Inferior parietal cortex (tissue), 1 donor: ENCODE results near the gene NFIB.

ENCODE experiments used
- DNase-seq: peaks from one replicate; pipeline ENCODE4 v3.0.0-alpha.2; 2016; ENCODE audit errors: extremely low spot score

Gene NFIB

DNA sequence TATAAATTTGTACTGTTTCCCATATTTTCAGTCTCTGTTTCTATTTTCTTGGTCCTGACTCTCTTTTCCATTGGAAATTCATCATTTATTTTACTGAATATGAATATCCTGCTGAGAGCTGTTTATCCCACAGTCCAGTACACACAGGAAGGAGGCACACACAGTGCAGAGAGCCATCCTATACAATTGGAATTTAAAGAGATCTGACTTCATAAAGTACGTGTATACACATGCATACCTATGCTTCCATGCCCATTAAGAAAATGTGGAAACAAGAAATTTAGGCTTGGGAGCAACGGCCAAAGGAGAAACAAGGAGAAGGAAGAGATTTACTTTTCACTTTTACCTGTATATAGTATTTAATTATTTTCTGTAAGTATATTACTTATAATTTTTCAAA is 99.2 kb downstream of the NFIB start:
- no peak for DNase-seq

DNA sequence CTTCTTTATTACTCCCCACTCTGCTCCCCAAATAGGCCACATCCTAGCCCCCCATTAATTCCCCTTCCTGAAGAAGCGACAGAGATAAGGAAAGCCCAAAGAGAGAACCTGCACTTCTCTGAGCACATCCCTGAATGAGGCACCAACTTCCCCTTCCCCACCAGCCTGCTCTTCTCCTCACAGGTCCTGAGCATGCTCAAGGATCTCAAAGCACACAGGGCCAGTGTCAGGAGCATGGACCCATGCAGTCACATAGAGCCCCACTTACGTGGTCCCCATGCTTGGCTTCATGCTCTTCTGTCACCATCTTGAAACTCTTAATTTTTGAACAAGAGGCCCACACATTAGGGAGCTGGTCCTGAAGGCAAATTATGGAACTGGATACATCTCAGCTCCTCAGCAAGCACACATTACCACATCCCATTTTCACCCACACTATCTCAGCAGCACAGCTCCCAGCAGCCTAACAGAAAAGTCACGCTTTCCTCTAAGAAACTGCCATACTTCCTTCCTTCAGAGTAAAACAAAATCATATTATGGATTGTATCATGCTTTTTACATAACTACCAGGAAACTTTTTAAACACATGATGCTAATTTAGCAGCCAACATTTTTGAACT is 99.8 kb downstream of the NFIB start:
- DNase-seq: no peak

DNA sequence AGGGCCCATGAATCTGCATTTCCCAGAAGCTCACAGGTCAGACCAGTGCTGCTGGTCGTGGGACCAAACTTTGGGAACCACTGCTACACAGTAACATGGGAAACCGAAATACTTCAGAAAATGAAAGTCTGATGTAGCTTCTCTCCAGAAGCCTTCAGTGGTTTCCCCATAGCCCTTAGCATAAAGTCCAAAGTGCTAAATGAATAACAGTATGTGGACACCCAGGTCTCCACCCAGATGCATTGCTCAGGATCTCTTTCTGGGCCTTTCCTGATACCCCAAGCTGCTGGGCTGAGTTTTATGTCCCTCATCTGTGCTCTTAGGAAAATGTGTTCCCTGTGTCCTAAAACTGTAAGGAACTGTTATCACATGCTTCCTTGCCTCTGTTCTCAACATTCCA is 100.4 kb downstream of the NFIB start:
- no peak for DNase-seq

DNA sequence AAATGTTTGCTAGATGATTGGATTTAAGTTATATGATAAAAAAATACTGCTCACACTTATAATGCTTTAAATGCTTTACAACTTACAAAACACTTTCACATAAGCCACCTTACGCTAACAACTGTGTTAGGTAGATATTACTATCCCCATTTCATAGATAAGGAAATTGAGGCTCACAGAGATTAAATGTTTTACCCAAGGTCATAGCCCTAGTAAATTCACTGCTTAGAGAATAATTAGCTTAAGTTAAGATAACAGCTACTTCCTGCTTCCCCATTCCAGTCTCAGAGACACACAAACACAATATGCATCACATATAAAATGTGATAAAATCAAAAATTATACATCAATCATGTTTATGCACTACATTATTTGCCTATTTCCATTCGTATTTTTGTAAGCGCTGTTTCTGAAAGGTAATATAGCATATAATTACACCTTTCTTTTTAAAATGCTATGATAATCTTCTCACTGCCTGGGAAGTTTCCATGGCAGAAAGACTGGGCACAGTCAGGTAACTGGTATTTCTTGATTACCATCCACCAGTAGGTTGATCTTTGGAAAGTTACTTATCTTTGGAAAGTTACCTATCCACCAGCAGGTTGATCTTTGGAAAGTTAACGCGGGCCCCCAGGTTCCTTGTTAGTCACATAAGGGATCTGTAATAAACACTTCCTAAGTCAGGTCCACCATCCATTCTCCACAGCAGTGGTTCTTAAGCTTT is 101.1 kb downstream of the NFIB start:
- DNase-seq: no peak

DNA sequence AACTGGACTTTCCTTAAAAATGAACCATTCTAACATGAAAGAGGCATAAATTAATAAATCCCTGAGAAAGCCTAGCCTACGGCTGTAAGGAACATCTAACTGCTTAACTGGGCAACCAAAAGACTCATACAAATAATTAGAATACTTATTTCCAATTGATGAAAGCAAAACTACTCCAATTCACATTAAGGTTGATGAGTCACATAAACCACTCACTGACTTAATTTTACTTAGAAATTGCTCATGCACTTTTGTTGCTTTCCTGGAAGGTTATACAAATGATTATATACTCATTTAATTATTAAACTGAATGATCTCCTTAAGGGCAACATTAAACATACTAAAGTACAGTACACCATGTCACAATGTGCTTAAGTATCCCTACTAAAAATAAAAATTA is 101.9 kb downstream of the NFIB start:
- no peak for DNase-seq

DNA sequence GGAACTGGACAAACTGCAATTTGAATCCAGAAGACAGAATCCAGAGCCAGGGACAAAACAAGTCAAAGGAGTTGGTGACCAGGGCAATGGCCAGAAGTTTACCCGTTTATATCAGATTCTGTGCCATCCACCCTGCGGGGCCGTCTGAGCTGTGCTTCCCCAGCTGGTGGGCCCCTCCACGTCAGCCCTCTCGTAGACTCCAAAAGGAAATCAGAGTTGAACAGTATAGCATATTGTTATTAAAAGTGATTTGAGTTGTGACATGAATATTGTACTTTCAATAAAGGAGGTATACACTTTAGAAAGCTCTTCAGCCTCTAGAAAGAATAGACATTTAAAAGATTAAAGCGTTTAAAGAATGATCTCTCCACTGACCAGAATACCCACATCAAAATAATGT is 102.4 kb downstream of the NFIB start:
- DNase-seq: no peak

DNA sequence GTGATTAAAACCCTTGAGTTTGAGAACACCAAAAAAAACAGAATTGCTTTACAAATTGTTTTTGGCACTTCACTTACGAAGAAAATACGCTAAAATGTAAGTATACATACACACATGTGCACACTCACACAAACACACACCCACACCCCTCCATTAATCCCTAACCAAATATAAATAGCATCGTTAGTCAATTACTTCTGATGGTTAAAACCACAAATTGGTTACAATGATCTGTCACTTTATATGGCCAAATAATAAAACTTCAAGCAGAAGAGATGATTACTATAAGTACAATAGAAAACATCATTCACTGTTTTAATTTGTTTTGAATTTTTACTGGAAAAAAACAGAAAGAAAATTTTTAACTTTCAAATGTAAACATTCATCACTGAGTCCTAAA is 103.5 kb downstream of the NFIB start:
- no peak for DNase-seq

DNA sequence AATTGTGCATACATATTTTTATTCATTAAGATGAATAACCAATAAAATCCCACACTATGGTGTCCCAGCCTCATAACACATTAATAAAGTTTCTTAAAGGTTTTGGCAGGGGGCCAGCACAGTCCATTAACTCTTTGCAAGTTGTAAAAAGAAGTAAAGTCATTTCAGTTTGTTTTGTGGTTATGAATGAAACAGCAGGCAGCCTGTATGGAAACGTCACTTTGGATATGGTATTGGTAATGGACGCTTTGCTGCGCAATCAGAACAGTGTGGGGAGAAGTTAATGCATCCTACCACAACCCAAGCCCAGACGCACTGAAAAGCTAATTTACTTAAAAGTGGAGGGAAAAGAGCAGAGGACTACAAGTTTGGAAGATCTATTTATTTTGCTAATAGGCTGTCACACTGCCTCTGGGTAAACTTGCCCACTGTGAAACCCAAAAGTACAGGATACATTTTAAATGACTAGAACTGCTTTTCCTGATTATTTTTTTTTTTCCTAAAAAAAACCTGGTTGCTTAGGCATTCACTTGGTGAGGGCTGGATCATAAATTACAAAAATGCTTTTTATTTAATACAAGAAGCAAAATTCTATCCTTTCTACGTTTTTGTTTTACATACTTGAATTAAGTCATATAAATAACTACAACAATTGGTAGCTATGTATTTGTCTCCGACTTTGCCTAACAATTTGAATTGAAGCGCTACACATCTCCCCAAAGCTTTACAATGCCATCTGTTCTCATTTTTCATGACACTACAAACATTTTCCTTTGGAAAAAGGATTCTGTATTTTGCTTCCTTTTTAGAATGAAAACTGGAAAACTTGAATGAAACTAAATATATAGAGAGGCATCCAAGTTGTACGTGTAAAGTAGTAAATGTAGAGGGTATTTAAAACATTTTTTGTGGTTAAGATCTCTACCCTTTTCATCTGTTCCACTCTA is 104.3 kb downstream of the NFIB start:
- DNase-seq: no peak

DNA sequence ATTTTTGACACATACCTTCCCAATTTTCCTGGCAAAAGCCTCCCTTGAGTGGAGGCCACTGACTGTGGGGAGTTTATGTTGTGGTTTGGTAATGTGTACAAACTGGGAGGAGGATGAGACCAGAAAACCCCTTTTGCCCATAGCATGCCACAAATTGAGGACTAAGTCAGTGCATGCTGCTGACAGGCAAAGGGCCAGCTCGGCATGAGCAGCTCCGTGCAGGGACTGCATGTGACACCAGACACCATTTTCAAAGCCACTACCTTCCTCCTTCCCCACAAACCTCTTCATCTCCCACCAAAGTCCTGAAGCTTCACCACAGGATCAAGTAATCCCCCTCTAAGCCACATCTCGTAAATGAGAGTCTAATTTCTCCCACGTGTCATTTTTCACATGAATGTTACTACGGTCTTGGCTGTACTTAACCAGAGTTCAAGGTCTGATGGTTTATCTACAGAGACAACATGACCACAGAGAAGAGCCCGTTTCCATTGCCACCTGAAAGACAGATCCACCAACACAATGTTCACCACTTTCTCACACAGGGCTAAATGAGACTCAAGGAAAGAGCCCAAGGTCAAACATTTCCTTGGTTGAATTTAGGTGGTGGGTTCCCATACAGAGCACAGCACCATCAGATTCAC is 106.5 kb downstream of the NFIB start:
- DNase-seq: no peak

DNA sequence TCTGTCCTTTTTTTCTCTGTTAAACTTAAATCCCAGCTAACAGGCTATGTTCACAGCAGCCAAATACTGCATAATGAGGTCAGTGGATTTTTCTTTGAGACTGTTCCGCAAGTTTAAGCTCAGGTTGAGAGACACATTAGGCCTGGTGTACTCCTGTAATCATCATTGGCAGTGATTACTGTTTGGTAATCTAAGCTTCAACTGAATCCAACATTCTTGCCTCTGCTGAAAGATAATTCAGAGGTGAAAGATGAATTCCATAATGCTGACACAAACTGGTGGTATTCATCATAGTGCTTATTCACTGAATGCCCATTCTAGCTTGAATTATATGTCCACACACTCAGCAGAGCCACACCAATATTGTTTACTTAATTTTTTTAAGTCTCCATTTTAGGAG is 108.5 kb downstream of the NFIB start:
- no peak for DNase-seq

DNA sequence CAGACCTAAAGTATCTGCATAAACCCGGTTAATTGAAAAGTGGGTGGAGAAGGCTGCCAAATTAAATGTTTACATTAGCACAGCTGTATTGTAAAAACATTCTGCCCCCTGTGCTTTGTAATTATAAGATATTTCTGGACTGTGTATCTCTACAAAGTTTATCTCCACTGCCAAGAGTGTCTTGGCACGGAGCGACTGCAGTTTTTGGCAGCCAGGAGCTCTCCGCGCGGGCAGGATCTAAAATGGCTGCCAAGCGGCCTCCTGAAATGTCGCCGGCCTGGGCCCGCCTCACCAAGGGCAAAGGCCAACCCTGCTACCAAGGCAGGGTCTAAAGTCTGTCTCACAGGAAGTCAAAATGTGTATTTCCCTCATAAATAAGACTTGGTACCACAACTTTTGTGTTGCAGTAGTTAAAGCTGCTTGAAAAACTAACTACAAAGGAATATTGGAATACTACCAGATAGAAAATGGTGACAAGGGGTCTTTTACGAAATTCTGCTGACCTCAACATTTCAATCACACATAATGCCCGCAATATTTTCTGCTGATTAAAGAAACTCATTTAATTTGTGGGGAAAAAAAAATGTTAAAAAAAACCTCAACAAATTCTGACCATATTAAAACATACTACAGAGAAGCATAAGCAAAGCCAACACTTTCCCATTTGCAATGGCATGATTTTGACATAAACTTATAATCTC is 110.4 kb downstream of the NFIB start:
- DNase-seq: peak; percentile 67

DNA sequence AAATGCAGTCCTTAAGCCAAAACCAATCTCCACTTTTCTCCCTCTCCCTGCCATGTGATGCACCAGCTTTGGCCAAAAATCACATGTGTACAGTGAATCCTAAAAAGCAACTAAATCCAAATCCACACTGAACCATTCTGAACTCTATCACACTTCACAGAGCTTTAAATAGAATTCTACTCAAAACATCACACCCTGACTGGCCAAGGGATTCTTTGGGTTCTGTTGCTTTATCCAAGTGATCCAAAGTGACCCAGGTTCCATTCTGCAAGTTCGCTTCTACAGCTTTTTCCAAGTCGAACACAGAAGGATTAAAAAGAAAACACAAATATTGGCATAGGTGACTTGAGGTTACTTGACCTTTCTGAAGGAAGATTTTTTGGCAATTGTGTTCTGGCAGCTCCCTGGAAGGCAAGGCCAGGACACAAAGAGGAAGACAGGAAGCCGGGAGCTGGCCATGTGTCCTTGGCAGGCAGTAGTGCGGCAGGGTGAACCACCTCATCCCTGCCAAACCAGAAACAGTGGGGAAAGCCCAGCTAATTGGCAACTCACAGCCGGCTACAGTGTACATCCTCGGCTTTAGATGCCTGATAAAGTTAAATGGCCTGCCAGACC is 115.0 kb downstream of the NFIB start:
- DNase-seq: no peak

DNA sequence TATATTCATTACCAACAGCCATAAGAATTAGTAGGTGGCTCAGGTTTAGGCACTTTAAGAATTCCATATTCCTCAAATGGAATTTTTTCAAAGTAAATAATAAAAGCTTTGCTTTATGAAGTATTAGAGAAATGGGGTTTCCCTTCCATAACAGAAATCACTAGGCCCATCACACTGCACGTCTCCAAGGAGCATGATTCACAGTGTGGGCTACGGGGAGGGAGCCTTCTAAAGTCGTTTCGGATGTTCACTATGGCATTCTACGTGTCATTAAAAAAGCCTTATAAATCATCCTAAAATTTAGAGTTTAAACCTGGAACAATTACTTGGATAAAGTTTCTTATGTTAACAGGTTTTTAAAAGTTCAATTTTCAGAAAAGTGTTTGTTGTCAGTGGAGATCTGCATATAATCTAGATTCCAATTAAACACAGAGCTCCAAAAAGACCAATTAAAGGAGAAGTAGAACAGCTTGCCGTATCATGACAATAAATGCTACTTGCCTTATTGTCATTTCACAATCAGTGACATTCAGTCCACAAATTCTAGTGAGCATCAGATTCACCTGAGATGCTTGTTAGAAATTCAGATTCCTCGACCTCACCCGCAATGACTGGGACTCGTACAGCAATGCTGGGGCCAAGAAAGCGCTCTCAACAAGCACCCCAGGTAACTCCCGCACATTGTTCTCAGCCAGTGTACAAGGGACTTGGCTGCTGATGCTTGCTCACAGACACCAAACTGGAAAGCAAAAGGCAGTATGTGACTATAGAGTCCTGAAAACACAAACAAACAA is 115.7 kb downstream of the NFIB start:
- no peak for DNase-seq

DNA sequence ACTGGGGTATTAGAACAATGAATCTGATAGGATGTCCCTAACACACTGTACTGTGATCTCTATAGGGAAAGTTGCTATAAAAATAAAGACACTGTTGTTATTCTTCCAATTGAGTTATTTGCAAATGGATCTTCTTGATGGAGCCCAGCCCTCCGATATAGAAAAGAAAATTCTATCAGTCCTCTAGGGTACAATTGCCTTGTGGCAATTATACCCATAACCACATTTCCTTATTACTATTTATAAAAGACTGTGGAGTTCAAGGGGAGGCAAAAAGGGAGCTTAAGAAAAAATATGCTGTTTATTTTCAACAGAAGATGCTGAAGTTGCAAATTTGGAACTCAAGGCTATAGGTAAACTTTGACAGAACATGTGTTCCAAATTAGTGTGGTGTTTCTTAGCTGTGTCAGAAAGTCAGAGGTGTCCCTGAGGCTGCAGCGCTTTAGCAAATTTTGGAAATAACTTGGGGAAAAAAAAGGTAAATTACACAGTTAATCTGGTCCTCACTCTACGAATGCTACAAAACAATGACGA is 116.5 kb downstream of the NFIB start:
- DNase-seq: no peak

DNA sequence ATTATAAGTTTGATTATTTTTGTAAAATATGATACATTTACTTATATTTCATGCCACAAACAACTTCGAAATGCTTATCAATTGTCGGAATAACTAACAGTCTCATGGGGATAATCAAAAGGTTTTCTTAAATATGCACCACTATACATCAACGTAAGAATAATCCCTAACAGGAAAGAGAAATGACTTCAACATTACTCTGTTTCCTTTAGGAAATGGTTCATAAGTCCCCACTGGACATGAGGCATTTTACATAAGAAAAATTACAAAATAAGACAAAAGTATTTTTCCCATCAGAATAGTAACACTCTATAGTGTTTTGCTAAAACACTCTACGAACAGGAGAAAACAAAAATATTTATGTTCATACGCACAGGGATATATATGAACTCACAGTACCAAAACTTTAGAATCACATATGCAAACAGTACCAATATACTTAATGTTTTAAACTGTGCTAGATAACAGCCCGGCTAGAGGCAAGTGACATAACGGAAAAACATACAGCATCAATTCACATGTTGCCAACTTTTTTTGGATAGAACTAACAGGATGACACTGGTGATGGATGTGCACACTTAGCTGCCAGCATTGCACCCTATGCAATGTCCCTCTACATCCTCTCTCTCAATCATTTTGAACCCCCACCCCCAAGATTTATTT is 120.5 kb downstream of the NFIB start:
- no peak for DNase-seq

DNA sequence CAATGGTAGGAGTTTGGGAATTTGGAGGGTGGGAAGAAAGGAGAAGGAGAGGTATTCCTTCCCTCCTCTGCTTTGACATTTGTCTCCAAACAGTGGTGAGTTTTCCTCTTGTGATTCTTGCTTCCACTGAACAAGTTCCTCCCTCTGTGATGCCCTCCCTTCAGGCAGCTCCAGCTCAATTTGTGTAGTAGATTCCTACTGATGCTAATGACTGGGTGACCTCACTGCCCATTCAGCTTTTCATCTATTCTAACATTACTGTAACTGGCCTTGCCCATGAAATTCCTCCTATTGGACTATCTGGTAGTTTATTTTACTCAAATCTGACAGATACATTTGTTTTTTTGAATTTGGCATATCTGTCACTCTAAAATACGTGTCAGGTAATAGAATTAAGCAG is 121.4 kb downstream of the NFIB start:
- no peak for DNase-seq

DNA sequence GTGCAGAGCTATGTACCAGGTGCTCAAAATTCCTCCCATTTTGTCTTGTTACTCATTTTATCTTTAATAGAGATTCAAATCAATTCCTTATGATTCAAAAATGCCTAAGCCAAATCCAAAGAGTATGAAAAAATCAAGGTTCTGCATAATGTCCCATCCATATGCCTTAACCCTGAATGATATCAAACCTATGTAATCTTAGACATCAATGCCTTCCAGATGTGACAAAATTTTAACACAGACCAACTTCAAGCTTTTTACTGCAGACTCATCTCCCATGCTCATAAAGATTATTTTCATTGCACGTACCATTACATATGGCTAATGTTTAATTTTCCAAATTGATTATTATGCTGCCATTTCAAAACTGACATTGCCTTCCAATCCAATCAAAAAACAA is 122.4 kb downstream of the NFIB start:
- DNase-seq: no peak

DNA sequence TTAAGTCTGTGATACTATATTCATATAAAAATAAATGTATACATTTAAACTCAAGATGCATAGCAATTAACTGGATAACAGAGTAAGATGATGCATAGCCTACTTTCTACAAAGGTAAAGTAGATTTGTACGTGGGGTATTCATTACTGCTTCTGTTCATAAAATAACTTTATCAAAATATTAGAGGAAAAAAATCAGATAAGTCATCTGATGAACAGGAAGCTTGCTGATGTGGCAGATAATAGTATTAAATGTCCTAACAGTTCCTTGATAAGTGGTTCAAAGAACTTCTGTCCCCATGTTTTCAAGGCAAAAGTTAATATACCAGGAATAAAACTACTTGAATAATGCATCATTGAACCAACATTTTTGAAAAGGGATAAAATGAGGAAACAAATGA is 123.7 kb downstream of the NFIB start:
- DNase-seq: no peak

DNA sequence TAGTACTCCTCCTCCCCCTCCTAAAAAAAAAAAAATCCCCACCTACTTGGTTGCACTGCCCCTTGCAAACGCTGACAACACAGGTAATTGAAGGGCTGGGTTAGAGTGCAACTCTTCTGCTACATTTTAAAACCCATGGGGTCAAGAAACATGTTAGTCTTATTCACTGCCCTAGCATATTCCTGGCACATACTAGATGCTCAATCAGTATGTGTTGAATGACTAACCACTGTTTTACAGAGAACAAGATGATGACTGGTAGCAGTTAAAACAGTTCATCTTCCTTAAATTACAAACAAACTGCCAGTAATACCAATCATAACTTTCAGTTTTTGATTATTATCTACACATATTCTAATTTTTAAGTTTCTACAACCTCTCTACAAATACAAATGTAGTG is 124.4 kb downstream of the NFIB start:
- no peak for DNase-seq

DNA sequence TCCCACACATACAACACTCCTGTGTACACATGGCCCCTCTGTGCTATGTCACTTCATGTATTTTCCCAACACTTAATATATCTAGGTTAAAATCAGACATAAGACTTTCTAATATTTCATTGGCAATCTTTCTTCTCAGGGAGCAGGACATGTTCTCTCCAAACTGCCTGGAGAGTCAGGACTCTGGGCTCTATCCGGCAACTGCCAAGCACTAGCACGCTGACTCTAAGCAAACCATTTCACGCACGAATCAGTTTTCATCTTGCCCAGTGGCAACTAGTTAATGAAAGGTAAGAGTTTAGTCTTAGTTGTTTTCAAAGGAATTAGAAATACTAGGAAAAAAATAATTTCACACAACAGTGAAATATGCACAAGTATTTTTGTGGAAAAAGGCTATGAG is 124.8 kb downstream of the NFIB start:
- no peak for DNase-seq
